Measurements from ENCODE around the gene ADAMTS14.
"Not testable (repeated sequence)": the region's sequence is repeated elsewhere in the genome, so short reads cannot be mapped to it uniquely, and the experiment has no call there.

ADAMTS14 gene

GRCh38 chr10:70756700-70757360 lies 84.5 kb downstream of the ADAMTS14 start:
- no peak for DNase-seq

- no peak for DNase-seq
Observed at GRCh38 chr10:70757856-70758255, 85.5 kb downstream of the ADAMTS14 start.

GRCh38 chr10:70758757-70759514 lies 86.6 kb downstream of the ADAMTS14 start:
- peak; percentile 79 for DNase-seq

GRCh38 chr10:70759781-70760180 lies 87.5 kb downstream of the ADAMTS14 start:
- DNase-seq, result no peak

GRCh38 chr10:70760271-70760787 lies 88.0 kb downstream of the ADAMTS14 start:
- DNase-seq, result no peak

- no peak for DNase-seq
Observed at GRCh38 chr10:70761031-70761601, 88.8 kb downstream of the ADAMTS14 start.

GRCh38 chr10:70761727-70762350 lies 89.5 kb downstream of the ADAMTS14 start:
- no peak for DNase-seq

GRCh38 chr10:70762441-70763175 lies 90.3 kb downstream of the ADAMTS14 start:
- no peak for DNase-seq

- no peak for DNase-seq
Observed at GRCh38 chr10:70763567-70763966, 91.3 kb downstream of the ADAMTS14 start.

GRCh38 chr10:70765794-70766594 lies 93.7 kb downstream of the ADAMTS14 start:
- no peak for DNase-seq

- DNase-seq, result not testable (repeated sequence)
Observed at GRCh38 chr10:70768026-70768685, 95.8 kb downstream of the ADAMTS14 start.

GRCh38 chr10:70769121-70769520 lies 96.8 kb downstream of the ADAMTS14 start:
- no peak for DNase-seq

GRCh38 chr10:70770001-70770400 lies 97.7 kb downstream of the ADAMTS14 start:
- no peak for DNase-seq

- not testable (repeated sequence) for DNase-seq
Observed at GRCh38 chr10:70770516-70770915, 98.2 kb downstream of the ADAMTS14 start.

- DNase-seq, result no peak
Observed at GRCh38 chr10:70771311-70772194, 99.2 kb downstream of the ADAMTS14 start.

- no peak for DNase-seq
Observed at GRCh38 chr10:70772627-70773026, 100.3 kb downstream of the ADAMTS14 start.

GRCh38 chr10:70773461-70773860 lies 101.2 kb downstream of the ADAMTS14 start:
- no peak for DNase-seq

GRCh38 chr10:70773965-70774809 lies 101.9 kb downstream of the ADAMTS14 start:
- DNase-seq, result no peak
